Skeletal muscle cell (primary cell): Measurements from ENCODE around the gene RASGRF2.
"Not testable (repeated sequence)": the region's sequence is repeated elsewhere in the genome, so short reads cannot be mapped to it uniquely, and the experiment has no call there.

Source experiments
- DNase-seq: peaks from one replicate; pipeline ENCODE4 v3.0.0-alpha.2; 2010; ENCODE audit warnings: low read depth
- H3K4me3 ChIP-seq: 2 replicates; pipeline ENCODE4 v1.5.1; 2011; ENCODE audit warnings: low read depth, mild to moderate bottlenecking, control low read depth, low read length, moderate library complexity

Gene RASGRF2

GRCh38 chr5:81242906-81243436 lies 282.8 kb downstream of the RASGRF2 start:
- DNase-seq = no peak
- H3K4me3 ChIP-seq = no peak overlapping the region

- DNase-seq = no peak
- H3K4me3 ChIP-seq = no peak overlapping the region
Measured at GRCh38 chr5:81244451-81244850, 284.3 kb downstream of the RASGRF2 start.

- DNase-seq = no peak
- no peak overlapping the region for H3K4me3 ChIP-seq
Measured at GRCh38 chr5:81245871-81246235, 285.7 kb downstream of the RASGRF2 start.

DNA sequence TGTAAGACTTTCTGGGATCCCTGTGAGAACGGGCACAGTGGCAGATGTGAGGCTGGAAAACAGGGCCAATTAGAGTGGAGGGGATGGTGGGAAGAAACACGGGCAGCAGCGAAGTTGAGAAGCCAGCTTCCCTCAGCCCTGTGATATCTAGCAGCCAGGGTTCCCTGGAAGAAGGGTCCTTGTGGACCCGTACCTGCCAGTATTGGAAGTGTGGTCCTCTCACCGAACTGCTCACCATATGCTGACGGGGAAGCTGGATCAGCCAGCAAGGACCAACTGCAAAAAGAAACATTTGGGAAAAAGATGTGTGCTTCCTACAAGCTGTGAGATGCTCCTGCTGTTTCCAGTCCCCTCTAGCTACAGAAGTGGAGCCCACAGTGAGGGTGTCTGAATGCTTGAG lies 286.5 kb downstream of the RASGRF2 start:
- DNase-seq = no peak
- H3K4me3 ChIP-seq = no peak overlapping the region

GRCh38 chr5:81247441-81247972 lies 287.3 kb downstream of the RASGRF2 start:
- no peak for DNase-seq
- no peak overlapping the region for H3K4me3 ChIP-seq

DNA sequence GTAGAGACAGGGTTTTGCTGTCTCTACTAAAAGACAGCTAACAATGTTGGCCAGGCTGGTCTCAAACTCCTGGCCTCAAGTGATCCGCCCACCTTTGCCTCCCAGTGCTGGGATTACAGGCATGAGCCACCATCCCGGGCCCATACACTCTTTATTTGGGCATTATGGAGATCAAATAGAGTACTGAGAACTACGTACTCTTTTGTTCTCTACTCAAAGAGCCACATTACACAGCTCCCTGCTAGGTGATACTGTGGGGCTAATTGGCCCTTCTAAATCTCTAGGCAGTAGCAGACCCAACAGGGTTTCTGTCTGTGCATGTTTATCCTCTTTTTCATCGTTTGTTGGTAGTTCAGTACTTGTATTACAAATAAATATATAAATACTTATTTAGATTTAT lies 289.1 kb downstream of the RASGRF2 start:
- no peak overlapping the region for H3K4me3 ChIP-seq

GRCh38 chr5:81250004-81250403 lies 289.8 kb downstream of the RASGRF2 start:
- DNase-seq = no peak
- H3K4me3 ChIP-seq = no peak overlapping the region

More for the DNA sequence above, 289.1 kb downstream of the RASGRF2 start:
- DNase-seq = no peak

DNA sequence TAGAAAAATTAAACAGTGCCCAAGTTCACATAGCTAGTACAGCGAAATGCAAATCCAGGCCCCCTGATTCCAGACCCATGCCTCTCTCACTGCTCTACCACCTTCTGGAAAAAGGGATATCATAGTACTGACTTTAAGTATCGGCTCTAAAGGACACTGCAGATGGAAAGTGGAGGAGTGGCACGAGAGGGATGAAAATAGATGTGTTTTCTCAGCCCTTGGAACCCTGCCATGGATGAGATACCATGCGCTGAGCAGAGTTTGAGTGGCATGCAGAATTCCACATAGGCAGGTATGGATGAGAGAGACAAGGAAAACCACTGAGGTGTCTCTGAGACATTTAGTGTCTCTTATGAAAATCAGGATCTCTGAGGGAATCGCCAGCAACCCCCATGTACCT lies 291.8 kb downstream of the RASGRF2 start:
- no peak for DNase-seq

GRCh38 chr5:81252904-81253303 lies 292.7 kb downstream of the RASGRF2 start:
- H3K4me3 ChIP-seq = no peak overlapping the region
- no peak for DNase-seq

More for the DNA sequence above, 291.8 kb downstream of the RASGRF2 start:
- no peak overlapping the region for H3K4me3 ChIP-seq

DNA sequence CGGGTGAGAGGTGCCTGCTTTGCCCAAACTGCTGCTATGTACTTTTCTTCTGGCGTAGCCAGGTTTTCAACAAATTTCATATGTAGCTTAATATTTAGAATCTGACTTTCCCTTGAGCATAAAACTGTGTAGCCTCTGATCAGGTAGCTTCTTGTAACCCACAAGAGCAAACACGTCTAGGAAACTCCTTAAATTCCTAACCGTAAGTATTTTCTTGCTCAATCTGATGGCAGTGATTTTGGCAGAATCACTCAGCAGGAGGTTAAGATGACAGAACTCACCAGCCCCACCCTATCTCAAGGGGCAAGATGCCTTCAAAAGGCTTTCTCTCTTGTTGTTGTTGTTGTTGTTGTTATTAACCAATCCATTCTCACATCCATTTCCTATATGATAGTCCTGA lies 293.7 kb downstream of the RASGRF2 start:
- H3K4me3 ChIP-seq = no peak overlapping the region
- no peak for DNase-seq

GRCh38 chr5:81254886-81255559 lies 294.9 kb downstream of the RASGRF2 start:
- no peak for DNase-seq
- no peak overlapping the region for H3K4me3 ChIP-seq

DNA sequence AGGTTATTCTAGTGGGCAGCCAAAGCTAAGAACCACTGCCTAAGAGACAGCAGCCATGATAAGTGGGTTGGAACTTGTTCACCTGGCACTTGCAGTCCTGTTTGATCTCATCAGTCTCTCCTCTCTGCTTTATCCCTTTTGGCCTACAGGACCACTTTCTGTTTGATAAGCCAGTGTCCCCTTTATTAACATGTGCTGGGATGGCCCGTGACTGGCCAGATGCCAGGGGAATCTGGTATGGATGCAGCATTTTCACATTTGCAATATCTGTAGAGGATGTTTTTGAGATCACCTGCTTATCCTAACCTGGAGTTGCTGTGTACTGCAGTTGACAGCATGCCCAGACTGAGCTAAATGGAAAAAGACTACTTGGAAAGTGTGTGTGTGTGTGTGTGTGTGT lies 296.6 kb downstream of the RASGRF2 start:
- no peak overlapping the region for H3K4me3 ChIP-seq
- no peak for DNase-seq

GRCh38 chr5:81262796-81263195 lies 302.6 kb downstream of the RASGRF2 start:
- H3K4me3 ChIP-seq, DNase-seq: not testable (repeated sequence)

- peak; percentile 25 for DNase-seq
- H3K4me3 ChIP-seq = no peak overlapping the region
Measured at GRCh38 chr5:81265101-81265500, 304.9 kb downstream of the RASGRF2 start.

DNA sequence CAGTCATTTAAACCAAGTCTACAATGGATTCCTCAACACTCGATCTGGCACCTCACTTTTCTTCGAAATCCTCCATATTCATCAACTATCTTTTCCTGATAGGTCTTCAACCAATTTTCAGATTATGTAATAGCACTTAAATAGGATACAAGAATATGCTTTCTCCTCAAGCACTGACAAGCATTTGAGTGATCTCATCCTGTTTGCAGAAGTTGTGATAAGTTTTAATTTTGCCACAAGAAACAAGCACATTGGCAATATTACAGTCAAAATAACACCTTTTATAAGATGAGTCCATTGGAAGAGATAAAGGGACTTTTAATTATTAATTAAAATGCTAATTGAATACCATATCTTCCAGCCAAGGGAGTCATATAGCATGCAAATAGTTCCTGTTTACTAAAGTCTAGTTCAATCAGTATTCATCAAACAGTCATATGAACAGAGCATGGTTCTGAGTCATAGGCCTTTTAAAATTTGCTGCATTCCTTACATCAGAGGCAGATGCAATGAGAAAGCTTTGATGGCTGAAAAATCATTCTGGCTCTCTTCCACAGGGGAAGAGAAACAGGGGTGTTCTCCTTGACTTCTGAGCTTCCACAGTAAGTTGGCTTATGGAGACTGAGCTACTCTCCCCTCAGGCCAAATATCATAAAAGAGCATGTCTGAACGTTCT lies 308.5 kb downstream of the RASGRF2 start:
- no peak overlapping the region for H3K4me3 ChIP-seq
- peak; percentile 64 for DNase-seq

GRCh38 chr5:81269751-81270393 lies 309.7 kb downstream of the RASGRF2 start:
- no peak overlapping the region for H3K4me3 ChIP-seq

GRCh38 chr5:81270394-81271027 lies 310.3 kb downstream of the RASGRF2 start:
- DNase-seq, H3K4me3 ChIP-seq: not testable (repeated sequence)

More at GRCh38 chr5:81269751-81270393, 309.7 kb downstream of the RASGRF2 start:
- no peak for DNase-seq
